ENCODE data around the gene TMCO6. TPM values are rescaled to one million over a fixed set of nuclear protein-coding genes. Genes with fewer than 3 reads are reported as not detected.
A peak's percentile ranks its signal among the peaks of the same experiment; 100 is the strongest.
"Not testable (repeated sequence)": the region's sequence is repeated elsewhere in the genome, so short reads cannot be mapped to it uniquely, and the experiment has no call there.

The TMCO6 gene
- 10 to 100 TPM; 22.9 to 30.6 TPM for total RNA-seq

DNA sequence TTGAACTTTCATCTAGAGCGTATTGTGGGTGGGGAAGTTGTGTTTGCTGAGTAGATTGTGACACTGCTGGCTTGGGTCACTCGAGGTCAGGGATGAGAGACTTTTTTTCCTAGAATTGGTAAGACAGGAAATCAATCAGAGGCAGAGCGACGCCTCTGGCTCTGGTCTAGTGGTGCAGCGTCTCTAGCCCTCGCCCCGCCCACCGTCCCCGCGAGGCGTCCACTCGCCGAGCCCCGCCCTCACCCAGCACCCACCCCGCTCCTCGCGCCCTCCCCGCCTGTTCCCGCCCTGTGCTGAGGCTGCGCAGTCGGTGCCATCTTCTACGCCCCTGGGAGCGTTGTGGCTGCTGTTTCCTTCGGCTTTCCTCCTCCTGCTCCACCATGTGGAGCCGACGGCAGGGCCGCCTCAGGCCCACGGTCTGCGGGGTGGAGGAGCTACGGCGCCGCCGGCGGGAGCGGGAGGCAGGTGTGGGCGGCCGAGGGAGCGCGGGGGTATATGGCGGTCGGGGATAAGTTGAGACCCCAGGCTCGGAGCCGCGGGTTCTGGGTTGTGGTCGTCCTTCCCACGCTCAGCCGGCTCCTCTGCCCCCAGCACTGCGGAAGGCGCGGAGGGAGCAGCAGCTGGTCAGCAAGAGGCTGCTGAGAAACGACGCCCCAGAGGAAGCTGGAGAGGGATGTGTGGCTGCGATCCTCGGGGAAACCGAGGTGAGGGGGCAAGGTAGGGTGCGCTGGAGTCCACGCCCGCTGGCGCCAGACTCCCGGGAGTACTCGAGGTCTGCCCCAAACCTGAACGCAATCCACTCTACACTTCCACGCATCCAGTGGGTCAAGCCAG, at the start of gene TMCO6:
Gene TMCO6 (plus strand): TSS at position 304 of the 834 bp plus-strand sequence. CDS start 77 bp downstream, at position 381.
- peak; percentile 94 for ATAC-seq (replicated peaks)
- Mint-ChIP-seq H3K36me3 (ENCODE audit: low read depth) (peaks cover 42% of the 10 kb centered on the region), H3K27me3 (no peaks in the 10 kb centered on the region), H3K27ac (peak within 1 kb of the TSS; percentile 96), H3K4me3 (peak within 1 kb of the TSS; percentile 92), H3K4me1 (peaks cover 24% of the 10 kb centered on the region), H3K9me3 (no peaks in the 10 kb centered on the region)

DNA sequence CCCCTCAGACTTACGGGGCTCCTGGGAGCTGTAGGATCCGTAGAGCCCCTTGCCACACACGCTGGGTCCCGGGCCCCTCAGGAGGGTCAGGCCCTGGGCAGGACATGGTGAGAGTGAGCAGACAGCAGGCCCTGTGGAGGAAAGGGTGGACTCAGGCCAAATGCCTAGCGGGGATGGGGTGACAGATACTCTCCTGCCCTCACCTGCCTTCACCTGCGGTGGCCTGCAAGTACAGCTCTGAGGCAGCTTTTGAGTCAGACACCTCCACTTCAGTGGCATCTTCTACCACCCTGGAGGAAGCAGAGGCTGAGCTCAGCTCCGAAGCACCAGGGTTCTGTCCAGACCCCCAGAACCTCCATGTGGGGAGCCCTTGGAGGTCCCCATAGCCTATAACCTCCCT, 48.4 kb upstream of the TMCO6 start:
- H3K27me3 Mint-ChIP-seq = no peaks in the 10 kb centered on the region
- H3K4me1 Mint-ChIP-seq = no peaks in the 10 kb centered on the region
- no peaks in the 10 kb centered on the region for H3K36me3 Mint-ChIP-seq (ENCODE audit: low read depth)
- no peaks in the 10 kb centered on the region for H3K9me3 Mint-ChIP-seq
- no peak overlapping the region for H3K27ac Mint-ChIP-seq
- no peak overlapping the region for H3K4me3 Mint-ChIP-seq
- no peak for ATAC-seq (replicated peaks)

GRCh38 chr5:140591747-140592372, 47.4 kb upstream of the TMCO6 start:
- no peaks in the 10 kb centered on the region for H3K36me3 Mint-ChIP-seq (ENCODE audit: low read depth)
- no peak overlapping the region for H3K27ac Mint-ChIP-seq
- no peak overlapping the region for H3K4me3 Mint-ChIP-seq
- H3K27me3 Mint-ChIP-seq = no peaks in the 10 kb centered on the region
- no peak for ATAC-seq (replicated peaks)
- H3K9me3 Mint-ChIP-seq = no peaks in the 10 kb centered on the region
- H3K4me1 Mint-ChIP-seq = no peaks in the 10 kb centered on the region

GRCh38 chr5:140593070-140593469, 46.2 kb upstream of the TMCO6 start:
- not testable (repeated sequence) for H3K4me3 Mint-ChIP-seq; ATAC-seq (replicated peaks); H3K36me3 Mint-ChIP-seq (ENCODE audit: low read depth); H3K4me1 Mint-ChIP-seq; H3K9me3 Mint-ChIP-seq; H3K27me3 Mint-ChIP-seq; H3K27ac Mint-ChIP-seq

DNA sequence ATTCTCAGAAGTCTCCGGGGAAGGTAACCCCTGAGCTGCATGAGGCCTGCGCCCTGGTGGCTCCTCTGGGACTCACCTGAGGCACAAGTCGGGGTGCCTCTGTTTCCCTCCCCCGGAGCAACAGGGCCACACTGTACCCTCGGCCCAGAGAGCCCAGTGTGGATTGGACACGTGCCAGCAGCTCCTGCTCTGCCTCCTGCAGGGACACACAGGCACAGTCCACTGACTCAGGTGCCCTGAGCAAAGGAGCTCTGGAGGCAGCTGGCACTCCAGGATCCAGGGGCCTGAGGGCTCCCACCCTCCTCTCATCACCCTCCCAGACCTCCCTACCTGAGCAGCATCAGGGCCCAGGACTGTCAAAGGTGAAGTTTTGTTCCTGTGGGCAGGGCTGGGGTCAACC, 45.1 kb upstream of the TMCO6 start:
- no peak overlapping the region for H3K27ac Mint-ChIP-seq
- H3K4me1 Mint-ChIP-seq = no peaks in the 10 kb centered on the region
- no peaks in the 10 kb centered on the region for H3K27me3 Mint-ChIP-seq
- no peak for ATAC-seq (replicated peaks)
- H3K36me3 Mint-ChIP-seq (ENCODE audit: low read depth) = no peaks in the 10 kb centered on the region
- H3K9me3 Mint-ChIP-seq = no peaks in the 10 kb centered on the region
- no peak overlapping the region for H3K4me3 Mint-ChIP-seq

GRCh38 chr5:140595538-140596300, 43.5 kb upstream of the TMCO6 start:
- H3K9me3 Mint-ChIP-seq = no peaks in the 10 kb centered on the region
- no peak overlapping the region for H3K4me3 Mint-ChIP-seq
- H3K4me1 Mint-ChIP-seq = no peaks in the 10 kb centered on the region
- no peaks in the 10 kb centered on the region for H3K36me3 Mint-ChIP-seq (ENCODE audit: low read depth)
- no peak for ATAC-seq (replicated peaks)
- H3K27me3 Mint-ChIP-seq = no peaks in the 10 kb centered on the region
- no peak overlapping the region for H3K27ac Mint-ChIP-seq

DNA sequence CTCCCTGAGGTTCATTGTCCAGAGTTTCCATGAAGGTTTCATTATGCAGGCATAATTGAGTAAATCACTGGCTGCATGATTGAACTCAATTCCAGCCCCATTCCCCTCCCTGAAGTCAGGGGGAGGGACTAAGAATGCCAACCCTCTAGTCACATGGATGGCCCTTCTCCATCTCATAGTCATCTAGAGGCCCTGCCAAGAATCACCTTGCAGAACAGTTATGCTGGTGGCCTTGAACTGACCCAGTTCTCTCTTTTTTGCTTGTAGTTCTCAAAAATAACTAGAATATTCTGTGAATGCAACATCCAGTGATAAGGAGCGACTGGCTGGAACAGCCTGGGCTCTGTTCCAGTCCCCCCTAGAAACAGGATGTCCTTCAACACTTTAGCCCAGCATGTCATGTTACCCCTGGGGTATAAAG, 42.9 kb upstream of the TMCO6 start:
- no peaks in the 10 kb centered on the region for H3K4me1 Mint-ChIP-seq
- H3K36me3 Mint-ChIP-seq (ENCODE audit: low read depth) = no peaks in the 10 kb centered on the region
- no peaks in the 10 kb centered on the region for H3K27me3 Mint-ChIP-seq
- H3K9me3 Mint-ChIP-seq = no peaks in the 10 kb centered on the region
- ATAC-seq (replicated peaks) = no peak
- H3K27ac Mint-ChIP-seq = no peak overlapping the region
- no peak overlapping the region for H3K4me3 Mint-ChIP-seq

DNA sequence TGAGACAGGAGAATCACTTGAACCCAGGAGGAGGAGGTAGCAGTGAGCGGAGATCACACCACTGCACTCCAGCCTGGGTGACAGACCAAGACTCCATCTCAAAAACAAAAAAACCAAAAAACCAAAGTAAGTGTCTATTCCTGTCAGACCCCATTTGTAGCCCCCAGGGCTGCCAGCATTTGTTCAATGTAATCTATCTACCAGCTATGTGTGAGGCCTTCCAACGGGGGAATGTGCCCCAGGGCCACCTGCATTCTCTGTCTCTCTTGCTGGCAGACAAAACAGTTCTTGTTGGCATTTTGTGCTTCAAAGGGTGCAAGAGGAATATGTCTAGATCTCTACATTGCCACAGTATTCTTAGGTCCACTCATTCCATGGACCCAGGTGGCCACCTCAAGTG, 40.4 kb upstream of the TMCO6 start:
- H3K36me3 Mint-ChIP-seq (ENCODE audit: low read depth) = no peaks in the 10 kb centered on the region
- H3K4me1 Mint-ChIP-seq = no peaks in the 10 kb centered on the region
- no peak overlapping the region for H3K27ac Mint-ChIP-seq
- no peak for ATAC-seq (replicated peaks)
- H3K4me3 Mint-ChIP-seq = no peak overlapping the region
- H3K9me3 Mint-ChIP-seq = no peaks in the 10 kb centered on the region
- H3K27me3 Mint-ChIP-seq = no peaks in the 10 kb centered on the region

- H3K4me3 Mint-ChIP-seq = no peak overlapping the region
- ATAC-seq (replicated peaks) = no peak
- no peaks in the 10 kb centered on the region for H3K27me3 Mint-ChIP-seq
- H3K36me3 Mint-ChIP-seq (ENCODE audit: low read depth) = no peaks in the 10 kb centered on the region
- H3K9me3 Mint-ChIP-seq = no peaks in the 10 kb centered on the region
- H3K4me1 Mint-ChIP-seq = no peaks in the 10 kb centered on the region
- no peak overlapping the region for H3K27ac Mint-ChIP-seq
Observed at GRCh38 chr5:140600096-140600495, 39.2 kb upstream of the TMCO6 start.

- Mint-ChIP-seq H3K27me3 (no peaks in the 10 kb centered on the region), H3K9me3 (no peaks in the 10 kb centered on the region), H3K4me1 (no peaks in the 10 kb centered on the region), H3K27ac (no peak overlapping the region), H3K4me3 (no peak overlapping the region), H3K36me3 (ENCODE audit: low read depth) (no peaks in the 10 kb centered on the region)
- no peak for ATAC-seq (replicated peaks)
Observed at GRCh38 chr5:140602147-140602546, 37.1 kb upstream of the TMCO6 start.

DNA sequence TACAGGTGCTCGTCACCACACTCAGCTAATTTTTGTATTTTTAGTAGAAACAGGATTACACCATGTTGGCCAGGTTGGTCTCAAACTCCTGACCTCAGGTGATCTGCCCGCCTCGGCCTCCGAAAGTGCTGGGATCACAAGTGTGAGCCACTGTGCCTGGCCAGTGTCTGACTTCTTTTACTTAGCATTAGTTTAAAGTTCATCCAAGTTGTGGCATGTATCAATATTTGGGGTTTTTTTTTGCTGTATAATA, 35.9 kb upstream of the TMCO6 start:
- not testable (repeated sequence) for H3K27ac Mint-ChIP-seq; H3K9me3 Mint-ChIP-seq; H3K4me1 Mint-ChIP-seq; ATAC-seq (replicated peaks); H3K36me3 Mint-ChIP-seq (ENCODE audit: low read depth); H3K4me3 Mint-ChIP-seq; H3K27me3 Mint-ChIP-seq

DNA sequence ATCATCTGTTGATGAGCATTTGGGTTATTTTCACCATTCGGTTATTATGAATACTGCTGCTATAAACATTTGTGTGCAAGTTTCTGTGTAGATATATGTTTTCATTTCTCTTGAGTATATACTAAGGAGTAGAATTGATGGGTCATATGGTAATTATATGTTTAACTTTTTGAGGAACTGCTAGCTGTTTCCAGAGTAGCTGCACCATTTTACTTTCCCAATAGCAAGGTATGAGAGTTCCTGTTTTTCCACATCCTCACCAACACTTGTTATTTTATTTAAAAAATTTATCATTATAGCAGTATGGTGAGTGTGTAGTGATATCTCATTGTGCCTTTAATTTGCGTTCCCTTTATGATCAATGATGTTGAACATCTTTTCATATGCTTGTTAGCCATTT, 35.5 kb upstream of the TMCO6 start:
- ATAC-seq (replicated peaks) = no peak
- H3K27me3 Mint-ChIP-seq = no peaks in the 10 kb centered on the region
- no peak overlapping the region for H3K4me3 Mint-ChIP-seq
- no peaks in the 10 kb centered on the region for H3K9me3 Mint-ChIP-seq
- peaks cover under 1% of the 10 kb centered on the region for H3K4me1 Mint-ChIP-seq
- no peak overlapping the region for H3K27ac Mint-ChIP-seq
- no peaks in the 10 kb centered on the region for H3K36me3 Mint-ChIP-seq (ENCODE audit: low read depth)

DNA sequence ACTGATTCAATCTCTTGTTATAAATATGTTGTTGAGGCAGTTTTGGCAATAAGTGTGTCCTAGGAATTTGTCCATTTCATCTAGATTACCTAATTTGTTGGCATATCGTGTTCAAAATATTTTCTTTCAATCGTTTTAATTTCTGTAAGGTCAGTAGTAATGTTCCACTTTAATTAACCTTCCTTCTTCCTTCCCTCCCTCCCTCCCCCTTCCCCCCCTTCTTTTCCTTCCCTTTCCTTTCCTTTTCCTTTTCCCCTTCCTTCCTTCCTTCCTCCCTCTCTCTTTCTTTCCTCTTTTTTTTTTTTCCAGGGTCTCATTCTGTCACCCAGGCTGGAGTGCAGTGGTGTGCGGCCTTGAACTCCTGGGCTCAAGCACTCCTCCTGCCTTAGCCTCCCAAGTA, 33.4 kb upstream of the TMCO6 start:
- no peaks in the 10 kb centered on the region for H3K27me3 Mint-ChIP-seq
- H3K4me1 Mint-ChIP-seq = peaks cover 4% of the 10 kb centered on the region
- H3K9me3 Mint-ChIP-seq = no peaks in the 10 kb centered on the region
- no peak for ATAC-seq (replicated peaks)
- no peaks in the 10 kb centered on the region for H3K36me3 Mint-ChIP-seq (ENCODE audit: low read depth)
- no peak overlapping the region for H3K27ac Mint-ChIP-seq
- H3K4me3 Mint-ChIP-seq = no peak overlapping the region

- Mint-ChIP-seq H3K4me1 (peaks cover 4% of the 10 kb centered on the region), H3K4me3 (no peak overlapping the region), H3K36me3 (ENCODE audit: low read depth) (no peaks in the 10 kb centered on the region), H3K27ac (no peak overlapping the region), H3K9me3 (no peaks in the 10 kb centered on the region), H3K27me3 (no peaks in the 10 kb centered on the region)
- no peak for ATAC-seq (replicated peaks)
Observed at GRCh38 chr5:140607031-140607430, 32.2 kb upstream of the TMCO6 start.

DNA sequence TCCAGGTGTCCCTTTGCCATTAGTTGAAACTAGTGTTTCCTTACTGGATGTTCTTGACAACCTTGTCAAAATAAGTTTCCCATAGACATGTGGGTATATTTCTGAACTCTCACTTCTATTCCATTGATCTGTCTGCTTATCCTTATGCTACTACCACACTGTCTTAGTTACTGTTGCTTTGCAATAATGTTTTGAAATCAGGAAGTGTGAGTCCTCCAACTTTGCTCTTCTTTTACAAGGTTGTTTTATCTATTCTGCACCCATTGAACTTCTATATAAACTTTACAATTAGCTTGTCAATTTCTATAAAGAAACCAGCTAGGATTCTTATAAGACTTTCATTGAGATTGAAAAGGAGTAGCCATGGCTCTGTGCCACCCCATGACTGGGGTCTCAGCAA, 30.5 kb upstream of the TMCO6 start:
- no peak overlapping the region for H3K27ac Mint-ChIP-seq
- no peaks in the 10 kb centered on the region for H3K36me3 Mint-ChIP-seq (ENCODE audit: low read depth)
- H3K4me3 Mint-ChIP-seq = no peak overlapping the region
- peaks cover 9% of the 10 kb centered on the region for H3K4me1 Mint-ChIP-seq
- ATAC-seq (replicated peaks) = no peak
- H3K9me3 Mint-ChIP-seq = no peaks in the 10 kb centered on the region
- peaks cover 5% of the 10 kb centered on the region for H3K27me3 Mint-ChIP-seq

All from activated T-helper 17 cell treated with anti-CD3 and anti-CD28 coated beads, Interleukin-2, amount 50 U/mL, for 72 hours (primary cell).